GM12872 (cell line): ENCODE data around the gene MNAT1.

Source experiments
- CTCF ChIP-seq: IDR thresholded peaks from 3 replicates; pipeline ENCODE4 v1.5.1; 2011; ENCODE audit warnings: low read depth, mild to moderate bottlenecking, low read length, moderate library complexity; ENCODE audit not compliant: insufficient read depth

MNAT1 gene

DNA sequence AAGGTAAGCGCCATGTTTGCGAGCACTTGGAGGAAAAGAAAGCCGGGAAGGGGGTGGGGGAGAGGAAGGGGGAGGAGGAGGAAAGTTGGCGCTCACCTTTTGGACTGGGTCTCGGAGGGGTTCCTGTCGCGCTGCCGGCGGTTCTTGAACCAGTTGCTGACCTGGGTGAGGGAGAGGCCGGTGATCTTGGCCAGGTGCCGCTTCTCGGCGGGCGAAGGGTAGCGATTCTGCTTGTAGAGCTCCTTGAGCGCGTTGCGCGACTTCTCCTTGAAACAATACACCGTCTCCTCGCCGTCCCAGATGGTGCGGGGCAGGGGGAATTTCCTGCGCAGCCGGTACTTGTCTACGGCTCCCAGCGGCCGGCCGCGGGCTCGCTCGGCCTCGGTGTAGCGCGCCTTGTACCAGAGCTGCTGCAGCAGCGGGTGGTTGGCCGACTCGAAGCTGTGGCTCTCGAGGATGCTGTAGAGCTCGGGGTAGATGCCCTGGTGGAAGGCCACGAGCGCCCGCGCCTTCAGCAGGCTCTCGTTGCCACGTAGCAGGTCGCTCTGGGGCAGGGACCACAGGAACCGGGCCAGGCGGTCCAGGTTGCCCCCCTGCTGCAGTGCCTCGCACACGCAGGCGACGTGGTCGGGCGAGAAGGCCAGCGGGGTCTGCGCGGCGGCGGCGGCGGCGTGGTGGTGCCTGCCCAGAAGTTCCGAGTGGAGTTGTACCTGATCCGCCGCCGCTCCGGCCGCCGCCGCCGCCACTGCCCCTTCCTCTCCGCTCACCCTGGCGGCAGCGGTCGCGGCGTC, 11.2 kb upstream of the MNAT1 start:
- no peak for TF ChIP-seq CTCF

GRCh38 chr14:60723907-60724618, 10.5 kb upstream of the MNAT1 start, which contains the start of gene SIX4:
TSS of gene SIX4 (minus strand) at chr14:60724351. CDS start at chr14:60724074, 277 bp downstream.
- TF ChIP-seq CTCF, result no peak

DNA sequence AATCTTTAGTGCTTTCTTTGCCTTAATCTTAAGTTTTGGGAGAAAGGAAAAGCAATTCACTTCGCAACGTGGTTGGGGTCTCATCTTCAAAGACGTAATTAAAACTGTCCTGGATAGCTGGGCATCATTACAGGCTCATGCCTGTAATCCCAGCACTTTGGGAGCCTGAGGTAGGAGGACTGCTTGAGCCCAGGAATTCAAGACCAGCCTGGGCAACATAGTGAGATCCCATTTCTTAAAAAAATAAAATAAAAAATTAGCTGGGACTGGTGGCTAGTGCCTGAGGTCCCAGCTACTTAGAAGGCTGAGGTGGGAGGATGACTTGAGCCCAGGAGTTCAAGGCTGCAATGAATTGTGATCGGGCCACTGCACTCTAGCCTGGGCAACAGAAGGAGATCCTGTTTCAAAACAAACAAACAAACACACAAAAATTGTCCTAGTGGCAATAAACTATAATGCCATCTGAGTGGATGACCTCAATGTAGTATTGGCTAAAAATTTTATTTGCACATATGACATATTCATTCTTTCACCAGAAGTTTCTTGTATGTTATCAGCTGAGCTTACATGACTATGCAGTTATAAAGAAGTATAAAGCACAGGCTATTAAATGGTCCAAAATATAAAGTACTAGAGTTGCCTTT, 1.6 kb upstream of the MNAT1 start:
- TF ChIP-seq CTCF, result no peak

- no peak for TF ChIP-seq CTCF
These were observed 855 bp downstream of the MNAT1 start for GRCh38 chr14:60735416-60735815.

- TF ChIP-seq CTCF, result no peak
These were observed 1.9 kb downstream of the MNAT1 start for GRCh38 chr14:60736494-60736893.

DNA sequence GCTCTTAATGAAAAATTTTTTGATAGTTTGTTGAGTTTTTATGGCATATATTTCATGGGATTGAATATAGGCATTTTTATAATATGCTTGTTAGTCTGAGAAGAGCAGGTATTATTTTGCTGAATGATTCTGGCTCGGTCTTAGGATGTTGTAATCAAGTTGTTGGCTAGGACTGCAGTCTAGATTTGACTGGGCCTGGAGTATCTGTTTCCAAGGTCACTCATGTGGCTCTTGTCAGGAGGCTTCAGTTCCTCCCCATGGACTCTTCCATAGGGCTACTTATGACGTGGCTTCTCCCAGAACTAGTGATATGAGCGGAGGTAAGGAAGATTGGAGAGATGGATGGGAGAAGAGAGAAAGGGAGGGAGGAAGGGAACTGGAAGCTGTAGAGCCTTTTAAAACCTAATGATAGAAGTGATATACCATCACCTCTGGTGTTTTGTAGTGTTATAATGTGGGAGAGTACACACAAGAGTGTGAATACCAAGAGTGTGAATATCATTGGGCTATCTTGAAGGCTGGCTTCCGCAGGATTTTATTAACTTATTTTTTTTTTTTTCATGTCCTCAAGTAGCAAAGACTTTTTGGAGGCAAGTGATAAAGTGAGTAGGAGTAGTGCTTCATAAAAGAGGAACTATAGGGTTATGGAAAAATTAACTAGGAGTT, 4.4 kb downstream of the MNAT1 start:
- TF ChIP-seq CTCF, result no peak

GRCh38 chr14:60744566-60744965, 10.0 kb downstream of the MNAT1 start:
- TF ChIP-seq CTCF, result no peak
